Body of pancreas (tissue), 4 donors: ENCODE data around the gene ELP4. TPM values are rescaled to one million over a fixed set of nuclear protein-coding genes. Genes with fewer than 3 reads are reported as not detected.

Experiments
- ATAC-seq: fragments of 150-250 bp; one replicate; pipeline ENCODE4 v1.9.1; 2016
- DNase-seq, 4 donors: peaks; one replicate each; pipeline ENCODE4 v3.0.0-alpha.2; 2019
- H3K27ac ChIP-seq, 4 donors: fragments of 200-600 bp; sonication (generic); 1 replicate in 3 of 4; 2 replicates in 1 of 4; pipeline versions ENCODE4 v1.5.1 to v1.6.1; 2016 to 2019; ENCODE audit warnings: mild to moderate bottlenecking in 1 of 4, mixed read lengths in 1 of 4, moderate library complexity in 1 of 4
- H3K27me3 ChIP-seq, 2 donors: fragments of 200-600 bp; sonication (generic); one replicate each; pipeline ENCODE4 v1.6.0; 2016; ENCODE audit warnings: mild to moderate bottlenecking in 1 of 2
- H3K36me3 ChIP-seq, 2 donors: fragments of 200-600 bp; sonication (generic); replicated peaks in 1 of 2; 2 replicates each; pipeline ENCODE4 v1.5.1; 2016; ENCODE audit warnings: low read depth in 2 of 2; ENCODE audit not compliant: insufficient read depth in 1 of 2
- H3K4me1 ChIP-seq: fragments of 200-600 bp; sonication (generic); one replicate; pipeline ENCODE4 v1.6.0; 2016
- H3K4me3 ChIP-seq, 2 donors: fragments of 200-600 bp; sonication (generic); 1 replicate in 1 of 2; 2 replicates in 1 of 2; pipeline ENCODE4 v1.5.1; 2016 to 2019
- H3K9me3 ChIP-seq, 3 donors: fragments of 200-600 bp; sonication (generic); 1 replicate in 2 of 3; 2 replicates in 1 of 3; pipeline ENCODE4 v1.5.1; 2016
- CTCF ChIP-seq, 7 experiments: fragments of 450-650 bp in 4 of 7; fragments of 200-600 bp in 3 of 7; sonication (generic) in 3 of 7; IDR thresholded peaks; one replicate each; pipeline ENCODE4 v1.5.1; 2016 to 2019; ENCODE audit warnings: antibody characterized with exemption in 7 of 7
- POLR2A ChIP-seq, 3 donors: fragments of 450-650 bp; IDR thresholded peaks; one replicate each; pipeline ENCODE4 v1.6.1; 2016; ENCODE audit warnings: antibody characterized with exemption in 3 of 3, mild to moderate bottlenecking in 2 of 3
- WGBS, 2 donors: methylation state at CpG; one replicate each; pipeline ENCODE4 v1.1.5; 2017; 5-methylcytosine and 5-hydroxymethylcytosine counted together
- intact Hi-C: fragments of 100-400 bp; cut with DNase I; formaldehyde crosslinking; loops from one replicate; pipeline ENCODE4 v1.15.1; 2023
- total RNA-seq, 2 donors: library from RNA; depleted of rRNA; stranded (reverse); fragments of >200 nt; gene quantifications; one replicate each; pipeline ENCODE4 v1.1.0, GENCODE V29; 2016

ELP4 gene
- total RNA-seq, 2 donors from 2014 or later: 20.2 to 33.3 TPM

GRCh38 chr11:31786996-31787685 lies 277.6 kb downstream of the ELP4 start:
- WGBS, 2 donors: 81 to 91% methylated on average over 16 of the region's 16 CpGs
- TF ChIP-seq POLR2A (IDR thresholded peaks at IDR 0.05) (no peak), CTCF (IDR thresholded peaks at IDR 0.05) (no peak)
- Histone ChIP-seq H3K9me3 (no peaks in the 10 kb centered on the region), H3K4me1 (no peaks in the 10 kb centered on the region), H3K36me3 (no peaks in the 10 kb centered on the region), H3K27me3 (no peaks in the 10 kb centered on the region), H3K4me3 (no peak overlapping the region), H3K27ac (no peak overlapping the region)
- DNase-seq (no peak), ATAC-seq (no peak)
- intact Hi-C loops: no loop called here

- H3K27ac ChIP-seq: no peak overlapping the region
- no peak for TF ChIP-seq POLR2A (IDR thresholded peaks at IDR 0.05)
- no peak for TF ChIP-seq CTCF (IDR thresholded peaks at IDR 0.05)
- 83 to 93% methylated on average over 3 of the region's 3 CpGs for WGBS, 2 donors
- no peak for ATAC-seq
- no peaks in the 10 kb centered on the region for H3K27me3 ChIP-seq
- no peak overlapping the region for H3K4me3 ChIP-seq
- DNase-seq: no peak
- H3K36me3 ChIP-seq: no peaks in the 10 kb centered on the region
- intact Hi-C loops: no loop called here
- H3K4me1 ChIP-seq: no peaks in the 10 kb centered on the region
- H3K9me3 ChIP-seq: no peaks in the 10 kb centered on the region
Measured at GRCh38 chr11:31788085-31788484, 278.5 kb downstream of the ELP4 start.

DNA sequence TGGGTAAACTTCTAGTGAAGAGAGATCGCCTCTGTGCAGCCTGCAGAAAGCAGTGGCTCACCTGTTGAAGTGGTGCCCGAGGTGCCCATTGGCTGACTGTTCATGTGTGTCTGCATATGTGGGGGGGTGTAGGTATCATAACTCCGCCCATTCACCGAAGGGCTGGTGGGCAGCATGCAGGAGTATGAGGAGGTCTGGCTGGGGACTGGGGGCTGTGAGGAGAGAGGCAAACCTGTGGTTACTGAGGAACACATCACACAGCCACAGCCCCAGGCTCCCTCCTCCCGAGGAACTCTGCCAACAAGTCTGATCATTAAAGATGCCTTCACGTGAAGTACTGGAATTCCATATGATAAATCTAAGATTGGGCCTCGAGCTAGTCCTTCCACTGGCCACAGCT lies 281.1 kb downstream of the ELP4 start:
- intact Hi-C loops: no loop called here
- Histone ChIP-seq H3K27me3 (no peaks in the 10 kb centered on the region), H3K27ac (no peak overlapping the region), H3K9me3 (no peaks in the 10 kb centered on the region), H3K36me3 (no peaks in the 10 kb centered on the region), H3K4me3 (no peak overlapping the region), H3K4me1 (no peaks in the 10 kb centered on the region)
- TF ChIP-seq POLR2A (IDR thresholded peaks at IDR 0.05): no peak
- no peak for TF ChIP-seq CTCF (IDR thresholded peaks at IDR 0.05)
- no peak for ATAC-seq
- no peak for DNase-seq
- WGBS, 2 donors: 67 to 74% methylated on average over 7 of the region's 7 CpGs

- Histone ChIP-seq H3K9me3 (no peaks in the 10 kb centered on the region), H3K27ac (no peak overlapping the region), H3K27me3 (no peaks in the 10 kb centered on the region), H3K36me3 (no peaks in the 10 kb centered on the region), H3K4me1 (no peaks in the 10 kb centered on the region), H3K4me3 (no peak overlapping the region)
- DNase-seq: no peak
- no peak for TF ChIP-seq POLR2A (IDR thresholded peaks at IDR 0.05)
- no peak for TF ChIP-seq CTCF (IDR thresholded peaks at IDR 0.05)
- WGBS, 2 donors: 69 to 72% methylated on average over 2 of the region's 2 CpGs
- ATAC-seq: no peak
- intact Hi-C loops: no loop called here
Measured at GRCh38 chr11:31792036-31792435, 282.5 kb downstream of the ELP4 start.

GRCh38 chr11:31792456-31792855 lies 282.9 kb downstream of the ELP4 start:
- H3K27ac ChIP-seq: no peak overlapping the region
- 79 to 91% methylated on average over 2 of the region's 2 CpGs for WGBS, 2 donors
- ATAC-seq (no peak), DNase-seq (no peak)
- peaks cover 0 to under 1% of the 10 kb centered on the region in 2 donors for H3K27me3 ChIP-seq
- no peak for TF ChIP-seq CTCF (IDR thresholded peaks at IDR 0.05)
- no peak for TF ChIP-seq POLR2A (IDR thresholded peaks at IDR 0.05)
- no peak overlapping the region for H3K4me3 ChIP-seq
- H3K9me3 ChIP-seq: no peaks in the 10 kb centered on the region
- H3K36me3 ChIP-seq: no peaks in the 10 kb centered on the region
- H3K4me1 ChIP-seq: no peaks in the 10 kb centered on the region
- intact Hi-C loops: no loop called here
